Activated CD8-positive, alpha-beta memory T cell treated with anti-CD3 and anti-CD28 coated beads, Interleukin-2, amount 50 U/mL, for 4 hours (primary cell): Measurements from ENCODE around the gene IL19.

ENCODE experiments used
- DNase-seq: peaks from one replicate; pipeline ENCODE4 v3.0.0-alpha.2; 2020

The IL19 gene

GRCh38 chr1:206866062-206866461, 95.5 kb downstream of the IL19 start:
- DNase-seq: no peak

- DNase-seq: no peak
Measured at GRCh38 chr1:206867239-206867638, 96.7 kb downstream of the IL19 start.

GRCh38 chr1:206867716-206868115, 97.1 kb downstream of the IL19 start:
- DNase-seq: no peak

- DNase-seq: no peak
Measured at GRCh38 chr1:206868264-206868663, 97.7 kb downstream of the IL19 start.

- DNase-seq: no peak
Measured at GRCh38 chr1:206872139-206872538, 101.6 kb downstream of the IL19 start.

- DNase-seq: no peak
Measured at GRCh38 chr1:206873603-206874188, 103.1 kb downstream of the IL19 start.

GRCh38 chr1:206875752-206876377, 105.3 kb downstream of the IL19 start:
- DNase-seq: no peak

GRCh38 chr1:206878456-206878855, 107.9 kb downstream of the IL19 start:
- no peak for DNase-seq

- DNase-seq: no peak
Measured at GRCh38 chr1:206880314-206880713, 109.7 kb downstream of the IL19 start.

GRCh38 chr1:206882555-206882954, 112.0 kb downstream of the IL19 start:
- DNase-seq: no peak

- no peak for DNase-seq
Measured at GRCh38 chr1:206883160-206883559, 112.6 kb downstream of the IL19 start.

- DNase-seq: no peak
Measured at GRCh38 chr1:206883876-206884275, 113.3 kb downstream of the IL19 start.

- no peak for DNase-seq
Measured at GRCh38 chr1:206885341-206886060, 114.9 kb downstream of the IL19 start.

GRCh38 chr1:206886831-206887230, 116.3 kb downstream of the IL19 start:
- DNase-seq: no peak

GRCh38 chr1:206887701-206888100, 117.1 kb downstream of the IL19 start:
- DNase-seq: no peak

- DNase-seq: no peak
Measured at GRCh38 chr1:206890125-206891060, 119.8 kb downstream of the IL19 start.

- DNase-seq: no peak
Measured at GRCh38 chr1:206891412-206891811, 120.8 kb downstream of the IL19 start.
